Medulla oblongata (tissue), 1 donor: ENCODE data around the gene TMEM254.
"Not testable (repeated sequence)": the region's sequence is repeated elsewhere in the genome, so short reads cannot be mapped to it uniquely, and the experiment has no call there.

Source experiments
- DNase-seq: peaks from one replicate; pipeline ENCODE4 v3.0.0-alpha.2; 2015; ENCODE audit errors: extremely low spot score

TMEM254 gene, protein sequence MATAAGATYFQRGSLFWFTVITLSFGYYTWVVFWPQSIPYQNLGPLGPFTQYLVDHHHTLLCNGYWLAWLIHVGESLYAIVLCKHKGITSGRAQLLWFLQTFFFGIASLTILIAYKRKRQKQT

DNA sequence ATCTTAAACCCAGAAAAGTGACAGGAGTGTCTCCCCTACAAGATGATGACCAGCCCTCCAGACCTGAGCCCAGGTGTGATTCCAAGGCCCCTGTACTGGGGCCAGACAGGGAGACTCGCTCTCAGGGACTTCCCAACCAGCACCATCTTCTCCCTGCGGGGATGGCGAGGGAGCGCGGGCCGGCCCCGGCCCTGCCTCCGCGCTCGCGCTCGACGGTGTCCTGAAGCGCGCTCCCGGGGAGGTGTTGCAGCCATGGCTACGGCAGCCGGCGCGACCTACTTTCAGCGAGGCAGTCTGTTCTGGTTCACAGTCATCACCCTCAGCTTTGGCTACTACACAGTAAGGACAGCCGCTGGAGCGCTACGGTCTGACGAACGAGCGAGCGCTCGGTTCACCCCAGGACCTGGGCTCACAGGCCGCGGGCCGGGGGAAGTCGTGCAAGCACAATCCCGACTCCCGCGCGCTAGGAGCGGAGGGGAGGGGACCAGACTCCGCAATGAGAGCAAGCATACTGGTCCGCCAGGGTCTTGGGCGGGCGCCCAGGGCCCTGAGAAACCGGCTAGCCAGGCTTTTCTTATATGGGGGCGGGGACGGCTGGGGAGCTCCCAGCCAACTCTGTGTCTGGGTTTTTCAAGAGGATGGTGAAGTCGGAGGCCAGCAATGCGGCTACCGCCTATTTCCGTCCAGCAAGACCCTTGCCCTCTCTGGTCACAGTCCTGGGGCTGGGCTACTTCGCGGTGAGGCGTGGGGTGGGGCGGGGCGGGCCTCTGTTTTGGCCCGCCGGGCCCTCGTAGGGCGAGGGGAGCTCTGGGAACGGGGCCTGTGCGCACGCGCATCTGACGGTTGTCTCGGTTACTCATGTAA is at the start of gene TMEM254:
Gene TMEM254, plus strand, starts transcription at position 218 of the 864 bp plus-strand sequence. Its CDS starts 35 bp downstream, at position 253.
- DNase-seq: peak; percentile 89

DNA sequence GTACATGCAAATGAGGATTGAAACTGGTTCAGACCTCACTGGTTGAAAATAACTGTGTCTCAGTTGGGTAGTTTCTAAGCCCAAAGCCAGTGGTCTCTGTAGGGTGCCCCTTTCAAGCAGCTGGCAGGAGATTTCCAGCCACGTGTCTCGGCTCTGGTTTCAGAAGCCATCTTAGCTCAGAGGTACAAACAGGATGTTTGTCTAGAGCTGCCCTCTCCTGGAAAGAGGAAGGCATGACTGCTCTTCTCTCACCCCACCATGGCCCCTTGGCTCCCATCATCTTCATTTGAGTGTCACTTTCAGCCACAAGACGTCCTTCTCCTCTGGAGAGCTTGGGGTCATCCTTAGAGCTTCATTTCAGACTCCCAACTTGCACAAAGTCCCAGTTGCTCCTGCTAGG is 49.3 kb upstream of the TMEM254 start:
- not testable (repeated sequence) for DNase-seq

DNA sequence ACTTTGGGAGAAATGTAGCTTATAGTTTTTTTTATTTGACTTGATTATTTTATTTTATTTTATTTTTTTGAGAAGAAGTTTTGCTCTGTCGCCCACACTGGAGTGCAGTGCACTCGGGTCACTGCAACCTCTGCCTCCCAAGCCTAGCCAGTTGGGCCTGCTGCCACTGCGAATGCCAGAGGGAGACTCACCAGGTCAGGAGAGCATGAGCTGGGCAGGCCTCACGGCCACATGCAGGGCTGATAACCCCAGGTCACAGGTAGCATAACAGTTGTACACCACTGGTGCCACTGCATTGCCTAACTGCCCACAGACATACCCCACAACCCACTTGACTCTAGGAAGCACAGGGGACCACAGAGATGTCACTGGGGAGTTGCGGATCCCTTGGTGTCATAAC is 48.6 kb upstream of the TMEM254 start:
- not testable (repeated sequence) for DNase-seq

- DNase-seq: no peak
Observed at GRCh38 chr10:80032503-80032902, 46.0 kb upstream of the TMEM254 start.

DNA sequence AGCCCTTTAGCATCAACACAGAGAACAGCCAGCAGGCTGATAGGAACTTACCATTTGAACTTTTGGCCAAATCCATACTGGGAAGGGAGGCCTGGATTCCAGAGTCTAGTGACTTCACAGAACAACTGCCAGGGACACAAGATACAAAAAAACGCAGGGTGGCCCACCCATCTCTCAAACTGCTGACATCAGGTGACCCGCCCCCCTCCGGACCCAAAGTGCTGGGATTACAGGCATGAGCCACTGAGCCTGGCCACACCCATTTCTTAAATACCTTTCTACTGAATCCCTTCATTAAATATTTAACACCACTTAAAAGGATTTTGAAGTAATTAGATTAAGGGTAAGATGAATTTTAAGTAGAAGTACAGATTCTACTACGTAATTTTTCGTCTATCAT is 43.7 kb upstream of the TMEM254 start:
- DNase-seq: not testable (repeated sequence)

DNA sequence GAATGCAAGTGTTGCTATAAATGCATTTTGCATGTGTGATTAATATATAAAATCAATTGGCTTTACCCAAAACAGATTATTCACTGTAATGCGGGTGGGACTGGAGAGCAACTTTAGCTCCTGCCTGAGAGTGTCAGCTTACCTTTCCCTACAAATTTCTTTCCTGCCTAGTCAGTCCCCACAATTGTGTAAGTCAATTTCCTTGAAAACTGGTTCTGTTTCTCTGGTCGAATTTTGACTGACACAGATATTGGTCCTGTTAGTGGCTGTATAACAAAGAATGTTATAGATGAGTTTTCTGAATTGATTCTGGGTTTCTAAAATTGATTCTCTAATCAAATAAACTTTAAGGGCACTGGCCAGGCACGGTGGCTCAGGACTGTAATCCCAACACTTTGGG is 43.0 kb upstream of the TMEM254 start:
- not testable (repeated sequence) for DNase-seq

DNA sequence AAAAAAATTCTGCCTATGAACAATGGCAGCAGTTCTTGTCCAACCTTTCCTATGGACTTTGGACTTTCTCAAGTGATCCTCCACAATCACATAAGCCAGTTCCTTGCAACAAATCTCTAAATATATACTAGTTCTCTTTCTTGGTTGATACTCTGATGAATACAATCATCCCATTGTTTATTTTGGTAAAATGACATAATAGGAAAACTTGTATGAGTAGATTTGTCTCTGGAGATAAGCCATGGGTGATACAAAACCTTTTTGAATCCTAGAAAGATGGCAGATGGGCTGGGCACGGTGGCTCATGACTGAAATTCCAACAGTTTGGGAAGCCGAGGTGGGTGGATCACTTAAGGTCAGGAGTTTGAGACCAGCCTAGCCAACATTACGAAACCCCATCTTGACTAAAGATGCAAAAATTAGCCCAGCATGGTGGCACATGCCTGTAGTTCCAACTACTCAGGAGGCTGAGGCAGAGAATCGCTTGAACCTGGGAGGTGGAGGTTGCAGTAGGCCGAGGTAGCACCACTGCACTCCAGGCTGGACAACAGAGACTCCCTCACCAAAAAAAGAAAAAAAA is 41.5 kb upstream of the TMEM254 start:
- DNase-seq: not testable (repeated sequence)

DNA sequence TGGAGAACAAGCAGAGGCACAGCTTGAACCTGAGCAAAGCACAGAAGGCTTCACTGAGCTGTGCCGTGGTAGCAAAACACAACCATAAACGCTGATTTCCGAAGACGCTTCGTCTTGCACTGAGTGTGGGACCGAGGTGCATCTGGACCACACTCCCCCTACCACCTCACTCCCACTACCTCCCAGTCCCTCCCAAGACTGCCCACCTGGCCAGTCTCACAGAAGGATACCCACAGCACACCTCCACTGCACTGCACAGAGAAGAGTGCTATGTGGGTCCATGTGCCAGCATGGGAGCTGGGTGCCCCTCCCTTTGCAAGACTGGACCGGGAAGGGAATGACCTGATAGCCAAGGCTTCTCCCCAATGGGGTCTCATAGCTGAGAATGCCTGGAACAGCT is 40.2 kb upstream of the TMEM254 start:
- DNase-seq: not testable (repeated sequence)

DNA sequence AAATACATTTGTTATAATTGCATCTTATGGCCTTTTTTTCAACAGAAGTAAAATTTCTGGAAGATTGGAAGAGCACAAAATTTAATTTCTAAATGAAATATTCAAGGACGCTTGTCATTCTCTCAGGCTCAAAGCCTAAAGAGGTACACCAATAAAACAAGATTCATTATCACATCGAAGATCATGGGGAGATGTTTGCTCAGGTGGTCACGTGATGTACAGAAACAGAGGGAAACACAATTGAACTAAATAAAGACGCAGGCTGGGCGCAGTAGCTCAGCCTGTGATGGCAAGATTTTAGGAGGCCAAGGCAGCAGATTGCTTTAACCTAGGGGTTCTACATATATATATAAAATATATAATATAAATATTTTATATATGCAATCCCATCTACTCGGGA is 37.3 kb upstream of the TMEM254 start:
- no peak for DNase-seq

- DNase-seq: not testable (repeated sequence)
Observed at GRCh38 chr10:80044935-80045334, 33.5 kb upstream of the TMEM254 start.

GRCh38 chr10:80046629-80047441 is 31.6 kb upstream of the TMEM254 start:
- peak; percentile 88 for DNase-seq

- DNase-seq: no peak
Observed at GRCh38 chr10:80050752-80051151, 27.7 kb upstream of the TMEM254 start.

GRCh38 chr10:80051993-80052392 is 26.5 kb upstream of the TMEM254 start:
- no peak for DNase-seq

GRCh38 chr10:80055760-80056159 is 22.7 kb upstream of the TMEM254 start:
- DNase-seq: peak; percentile 29

GRCh38 chr10:80057171-80057570 is 21.3 kb upstream of the TMEM254 start:
- no peak for DNase-seq

GRCh38 chr10:80064120-80064886 is 14.2 kb upstream of the TMEM254 start:
- no peak for DNase-seq

DNA sequence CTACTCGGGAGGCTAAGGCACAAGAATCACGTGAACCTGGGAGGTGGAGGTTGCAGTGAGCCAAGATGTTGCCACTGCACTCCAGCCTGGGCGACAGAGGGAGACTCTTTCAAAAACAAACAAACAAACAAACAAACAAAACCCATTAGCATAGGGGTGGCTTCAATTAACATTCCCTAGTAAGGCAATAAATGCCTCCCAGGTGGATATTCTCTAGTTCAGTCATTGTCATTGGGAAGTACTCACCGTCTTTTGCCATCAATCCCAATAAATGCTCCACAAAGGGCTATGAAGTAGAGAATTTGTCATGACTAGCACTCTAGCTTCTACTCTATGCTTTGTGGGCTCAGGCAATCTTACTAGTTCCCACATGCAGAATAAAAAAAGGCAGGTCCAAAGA is 11.7 kb upstream of the TMEM254 start:
- no peak for DNase-seq

DNA sequence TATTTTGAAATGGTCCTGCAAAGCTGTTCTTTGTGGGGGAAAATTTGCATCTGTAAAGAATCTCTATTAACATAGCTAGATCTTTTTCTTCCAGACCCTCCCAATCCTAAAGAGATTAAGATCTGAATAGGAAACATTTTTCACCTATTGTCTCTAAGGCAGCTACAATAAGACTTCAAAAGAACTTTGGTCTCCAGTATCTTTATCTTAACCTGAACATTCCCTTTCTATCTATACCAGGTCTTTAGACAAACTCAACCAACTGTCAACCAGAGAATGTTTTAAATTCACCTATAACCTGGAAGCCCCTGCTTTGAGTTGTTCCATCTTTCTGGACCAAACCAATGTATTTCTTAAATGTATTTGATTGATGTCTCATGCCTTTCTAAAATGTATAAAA is 10.6 kb upstream of the TMEM254 start:
- not testable (repeated sequence) for DNase-seq

GRCh38 chr10:80068270-80068669 is 10.2 kb upstream of the TMEM254 start:
- no peak for DNase-seq

DNA sequence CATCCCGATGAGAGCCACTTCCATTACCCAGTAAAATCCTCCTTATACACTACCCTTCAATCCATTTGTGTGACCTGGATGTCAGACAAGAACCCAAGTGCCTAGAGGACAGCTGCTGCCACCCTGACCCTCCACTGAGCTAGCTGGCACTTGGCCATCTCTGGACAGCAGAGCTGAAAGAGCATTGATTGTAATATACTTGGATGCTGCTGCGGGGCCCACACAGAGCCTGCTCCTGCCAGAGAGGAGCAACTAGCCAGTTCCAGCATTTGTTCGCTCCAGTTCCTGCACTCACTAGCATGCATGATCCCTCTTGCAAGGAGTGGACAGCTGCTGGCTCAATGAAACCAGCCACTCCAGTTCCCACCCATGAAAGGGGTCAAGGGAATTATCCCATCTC is 8.4 kb upstream of the TMEM254 start:
- DNase-seq: peak; percentile 95

DNA sequence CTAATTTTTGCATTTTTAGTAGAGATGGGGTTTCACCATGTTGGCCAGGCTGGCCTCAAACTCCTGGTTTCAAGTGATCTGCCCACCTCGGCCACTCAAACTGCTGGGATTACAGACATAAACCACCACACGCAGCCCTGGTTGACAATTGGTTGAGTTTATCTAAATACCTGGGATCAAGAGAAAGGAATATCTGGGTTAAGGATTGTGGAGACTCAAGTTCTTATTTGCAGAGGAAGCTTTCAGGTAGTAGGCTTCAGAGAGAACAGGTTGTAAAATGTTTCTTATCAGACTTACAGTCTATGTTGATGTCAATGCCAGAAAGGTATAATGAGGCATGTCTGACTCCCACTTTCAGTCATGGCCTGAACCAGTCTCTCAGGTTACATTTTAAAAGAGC is 5.9 kb upstream of the TMEM254 start:
- DNase-seq: no peak
